Caco-2 (cell line): ENCODE results near the gene MAGI1. TPM values are rescaled to one million over a fixed set of nuclear protein-coding genes. Genes with fewer than 3 reads are reported as not detected.

Source experiments
- BruUV-seq: library from RNA; stranded (reverse); fragments of 400-500 nt; replicated peaks from 2 replicates; lab custom pipeline; 2021; lab: Mats Ljungman, UMichigan
- CTCF ChIA-PET: fragments of 300-600 bp; sonication (Branson Sonifier 250); formaldehyde crosslinking; loops from one replicate; lab custom pipeline; 2022; ENCODE audit warnings: antibody characterized with exemption; lab: Charles Lee
- POLR2A ChIA-PET: fragments of 300-600 bp; sonication (Branson Sonifier 250); formaldehyde crosslinking; loops from one replicate; lab custom pipeline; 2022; ENCODE audit warnings: antibody characterized with exemption; lab: Charles Lee
- DNase-seq, 2 experiments: peaks; one replicate each; pipeline versions ENCODE4 v3.0.0 to v3.0.0-alpha.2; 2020 to 2022
- H3K27me3 ChIP-seq: replicated peaks from 2 replicates; pipeline ENCODE4 v1.6.0; 2011; ENCODE audit warnings: low read length; ENCODE audit not compliant: control insufficient read depth, insufficient read depth
- H3K36me3 ChIP-seq: 2 replicates; pipeline ENCODE4 v1.5.1; 2011; ENCODE audit warnings: low read length; ENCODE audit not compliant: control insufficient read depth, insufficient read depth
- H3K4me1 ChIP-seq: fragments of 250-450 bp; sonication (Bioruptor Pico); 2 replicates; pipeline ENCODE4 v1.5.1; 2020; ENCODE audit warnings: mild to moderate bottlenecking
- H3K4me3 ChIP-seq: 2 replicates; pipeline ENCODE4 v1.5.1; 2011; ENCODE audit warnings: low read depth, mild to moderate bottlenecking, control low read depth, low read length
- H3K9me3 ChIP-seq: fragments of 250-450 bp; sonication (Bioruptor Pico); 2 replicates; pipeline ENCODE4 v1.5.1; 2020; ENCODE audit warnings: mild to moderate bottlenecking, moderate library complexity
- H3K27ac Mint-ChIP-seq: one replicate; pipeline ENCODE4 v1.8.0; 2022; ENCODE audit warnings: mixed read lengths; ENCODE audit not compliant: unreplicated experiment
- H3K27me3 Mint-ChIP-seq: one replicate; pipeline ENCODE4 v1.8.0; 2022; ENCODE audit warnings: mixed read lengths; ENCODE audit not compliant: insufficient read depth, unreplicated experiment
- H3K36me3 Mint-ChIP-seq: one replicate; pipeline ENCODE4 v1.8.0; 2022; ENCODE audit warnings: mild to moderate bottlenecking, mixed read lengths; ENCODE audit not compliant: insufficient read depth, unreplicated experiment
- H3K4me1 Mint-ChIP-seq: one replicate; pipeline ENCODE4 v1.8.0; 2022; ENCODE audit warnings: low read depth, mixed read lengths; ENCODE audit not compliant: unreplicated experiment
- H3K4me3 Mint-ChIP-seq: one replicate; pipeline ENCODE4 v1.8.0; 2022; ENCODE audit warnings: mild to moderate bottlenecking, moderate library complexity, mixed read lengths; ENCODE audit not compliant: unreplicated experiment
- H3K9me3 Mint-ChIP-seq: one replicate; pipeline ENCODE4 v1.8.0; 2022; ENCODE audit warnings: mixed read lengths; ENCODE audit not compliant: unreplicated experiment
- intact Hi-C: fragments of 100-400 bp; cut with micrococcal nuclease; formaldehyde crosslinking; loops from one replicate; pipeline ENCODE4 v1.10.0; 2022; ENCODE audit not compliant: unreplicated experiment
- total RNA-seq: library from RNA; stranded (reverse); gene quantifications from 2 replicates; pipeline ENCODE4 v1.2.3, GENCODE V29; 2022
- TF ChIP-seq, protein P1 (sequence below), 2 experiments: fragments of 200-600 bp in 1 of 2; IDR thresholded peaks; 1 replicate in 1 of 2; 2 replicates in 1 of 2; pipeline versions ENCODE4 v1.5.1 to v1.8.0; 2011 to 2022; ENCODE audit warnings: antibody characterized with exemption in 1 of 2, control low read depth in 1 of 2, inconsistent platforms in 1 of 2, low read depth in 1 of 2, low read length in 1 of 2, mild to moderate bottlenecking in 1 of 2, moderate library complexity in 1 of 2; ENCODE audit not compliant: insufficient read depth in 1 of 2, severe bottlenecking in 1 of 2, unreplicated experiment in 1 of 2

Gene MAGI1
- total RNA-seq, 1 experiment from 2014 or later: 64.9 TPM

DNA sequence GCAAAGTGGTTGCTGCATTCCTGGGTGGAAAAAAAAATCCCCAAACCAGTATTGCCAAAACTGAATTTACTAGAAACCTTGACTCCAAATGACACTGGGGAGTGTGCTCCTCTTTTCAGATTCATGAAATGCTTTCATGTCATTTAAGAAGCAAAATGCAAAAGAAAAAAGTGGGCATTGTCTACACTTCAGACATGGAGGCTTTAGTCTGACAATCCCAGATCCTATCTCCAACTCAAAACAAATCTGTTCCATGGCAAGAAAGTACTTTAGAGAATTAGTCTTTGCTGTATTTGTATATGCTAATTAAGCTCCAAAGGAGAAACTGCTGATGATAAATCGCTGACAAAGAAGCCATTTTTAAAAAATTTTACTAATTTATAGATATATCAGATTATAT is 366.7 kb downstream of the MAGI1 start:
- intact Hi-C loops: no loop called here
- H3K27me3 ChIP-seq: no peaks in the 10 kb centered on the region
- Mint-ChIP-seq H3K27ac (no peak overlapping the region), H3K4me3 (no peak overlapping the region), H3K36me3 (no peaks in the 10 kb centered on the region), H3K9me3 (no peaks in the 10 kb centered on the region), H3K4me1 (no peaks in the 10 kb centered on the region), H3K27me3 (no peaks in the 10 kb centered on the region)
- H3K4me1 ChIP-seq: no peaks in the 10 kb centered on the region; the same call in 1 of the 2 replicates
- no TSS peak for BruUV-seq
- POLR2A ChIA-PET: no interaction called here
- CTCF ChIA-PET: no interaction called here
- no peak for DNase-seq
- H3K4me3 ChIP-seq: no peak overlapping the region
- no peaks in the 10 kb centered on the region for H3K36me3 ChIP-seq
- no peaks in the 10 kb centered on the region for H3K9me3 ChIP-seq
- TF ChIP-seq, protein P1, sequence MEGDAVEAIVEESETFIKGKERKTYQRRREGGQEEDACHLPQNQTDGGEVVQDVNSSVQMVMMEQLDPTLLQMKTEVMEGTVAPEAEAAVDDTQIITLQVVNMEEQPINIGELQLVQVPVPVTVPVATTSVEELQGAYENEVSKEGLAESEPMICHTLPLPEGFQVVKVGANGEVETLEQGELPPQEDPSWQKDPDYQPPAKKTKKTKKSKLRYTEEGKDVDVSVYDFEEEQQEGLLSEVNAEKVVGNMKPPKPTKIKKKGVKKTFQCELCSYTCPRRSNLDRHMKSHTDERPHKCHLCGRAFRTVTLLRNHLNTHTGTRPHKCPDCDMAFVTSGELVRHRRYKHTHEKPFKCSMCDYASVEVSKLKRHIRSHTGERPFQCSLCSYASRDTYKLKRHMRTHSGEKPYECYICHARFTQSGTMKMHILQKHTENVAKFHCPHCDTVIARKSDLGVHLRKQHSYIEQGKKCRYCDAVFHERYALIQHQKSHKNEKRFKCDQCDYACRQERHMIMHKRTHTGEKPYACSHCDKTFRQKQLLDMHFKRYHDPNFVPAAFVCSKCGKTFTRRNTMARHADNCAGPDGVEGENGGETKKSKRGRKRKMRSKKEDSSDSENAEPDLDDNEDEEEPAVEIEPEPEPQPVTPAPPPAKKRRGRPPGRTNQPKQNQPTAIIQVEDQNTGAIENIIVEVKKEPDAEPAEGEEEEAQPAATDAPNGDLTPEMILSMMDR (IDR thresholded peaks at IDR 0.05; ENCODE audit: insufficient read depth in 1 of 2, low read depth in 1 of 2, low read length in 1 of 2, severe bottlenecking in 1 of 2, unreplicated experiment in 1 of 2): no peak

DNA sequence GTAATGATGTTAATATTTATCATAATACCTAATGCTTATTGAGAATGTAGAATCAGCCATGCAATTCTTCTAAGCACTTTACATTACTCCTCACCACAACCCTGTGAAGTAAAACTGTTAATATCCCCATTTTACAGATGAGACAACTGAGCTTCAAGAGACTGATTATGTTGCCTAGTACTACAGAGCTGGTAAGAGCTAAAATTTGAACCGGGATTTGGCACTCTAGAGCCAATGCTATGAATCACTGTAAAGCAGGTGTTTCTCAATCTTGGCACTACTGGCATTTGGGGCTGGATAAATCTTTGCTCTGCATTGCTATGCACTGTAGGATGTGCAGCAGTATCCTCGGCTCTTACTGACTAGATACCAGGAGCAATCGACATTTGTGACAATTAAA is 367.7 kb downstream of the MAGI1 start:
- no peaks in the 10 kb centered on the region for H3K27me3 Mint-ChIP-seq
- CTCF ChIA-PET: no interaction called here
- no peaks in the 10 kb centered on the region for H3K4me1 Mint-ChIP-seq
- no peak for DNase-seq
- POLR2A ChIA-PET: no interaction called here
- Histone ChIP-seq H3K27me3 (no peaks in the 10 kb centered on the region), H3K9me3 (no peaks in the 10 kb centered on the region), H3K36me3 (no peaks in the 10 kb centered on the region; the same call in 1 of the 2 replicates), H3K4me1 (no peaks in the 10 kb centered on the region), H3K4me3 (no peak overlapping the region)
- TF ChIP-seq, protein P1 (IDR thresholded peaks at IDR 0.05; ENCODE audit: insufficient read depth in 1 of 2, low read depth in 1 of 2, low read length in 1 of 2, severe bottlenecking in 1 of 2, unreplicated experiment in 1 of 2): no peak
- H3K4me3 Mint-ChIP-seq: no peak overlapping the region
- H3K36me3 Mint-ChIP-seq: no peaks in the 10 kb centered on the region
- intact Hi-C loops: no loop called here
- no TSS peak for BruUV-seq
- no peaks in the 10 kb centered on the region for H3K9me3 Mint-ChIP-seq
- no peak overlapping the region for H3K27ac Mint-ChIP-seq

DNA sequence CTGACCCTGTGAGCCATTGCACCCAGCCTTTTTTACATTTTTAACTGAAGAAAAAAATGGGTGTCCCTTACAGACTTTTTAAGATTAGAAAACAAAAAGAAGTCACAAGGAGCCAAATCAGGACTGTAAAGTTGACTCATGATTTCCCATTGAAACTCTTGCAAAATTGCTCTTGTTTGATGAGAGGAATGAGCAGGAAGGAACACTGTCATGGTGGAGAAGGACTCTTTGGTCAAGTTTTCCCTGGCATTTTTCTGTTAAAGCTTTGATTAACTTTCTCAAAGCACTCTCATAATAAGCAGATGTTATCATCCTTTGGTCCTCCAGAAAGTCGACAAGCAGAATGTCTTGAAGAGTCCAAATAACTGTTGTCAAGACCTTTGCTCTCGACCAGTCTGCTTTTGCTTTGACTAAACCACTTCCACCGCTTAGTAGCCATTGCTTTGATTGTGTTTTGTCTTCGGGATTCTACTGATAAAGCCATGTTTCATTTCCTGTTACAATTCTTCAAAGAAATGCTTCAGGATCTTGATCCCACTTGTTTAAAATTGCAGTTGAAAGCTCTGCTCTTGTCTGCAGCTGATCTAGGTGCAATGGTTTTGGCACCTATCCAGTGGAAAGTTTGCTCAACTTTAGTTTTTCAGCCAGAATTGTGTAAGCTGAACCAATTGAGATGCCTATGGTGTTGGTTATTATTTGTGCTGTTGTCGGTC is 369.4 kb downstream of the MAGI1 start:
- H3K9me3 Mint-ChIP-seq: no peaks in the 10 kb centered on the region
- Histone ChIP-seq H3K27me3 (no peaks in the 10 kb centered on the region), H3K4me3 (no peak overlapping the region), H3K36me3 (no peaks in the 10 kb centered on the region; the same call in 1 of the 2 replicates), H3K9me3 (no peaks in the 10 kb centered on the region), H3K4me1 (no peaks in the 10 kb centered on the region)
- no TSS peak for BruUV-seq
- DNase-seq: no peak
- CTCF ChIA-PET: interaction anchor here (0.8 kb wide), 1 partner anchor 62 kb away, joined by 3 read pairs; no protein-coding TSS in a partner anchor
- H3K4me1 Mint-ChIP-seq: no peaks in the 10 kb centered on the region
- POLR2A ChIA-PET: no interaction called here
- TF ChIP-seq, protein P1 (IDR thresholded peaks at IDR 0.05; ENCODE audit: insufficient read depth in 1 of 2, low read depth in 1 of 2, low read length in 1 of 2, severe bottlenecking in 1 of 2, unreplicated experiment in 1 of 2): no peak
- no peaks in the 10 kb centered on the region for H3K36me3 Mint-ChIP-seq
- H3K27me3 Mint-ChIP-seq: no peaks in the 10 kb centered on the region
- H3K27ac Mint-ChIP-seq: no peak overlapping the region
- no peak overlapping the region for H3K4me3 Mint-ChIP-seq
- intact Hi-C loops: no loop called here
